MCF 10A (cell line): Measurements from ENCODE around the gene AIDA. TPM values are rescaled to one million over a fixed set of nuclear protein-coding genes. Genes with fewer than 3 reads are reported as not detected.
A peak's percentile ranks its signal among the peaks of the same experiment; 100 is the strongest.

Experiments
- BruUV-seq: library from RNA; stranded (reverse); fragments of 400-500 nt; replicated peaks from 2 replicates; lab custom pipeline; 2021; lab: Mats Ljungman, UMichigan
- CTCF ChIA-PET: fragments of 300-600 bp; sonication (Branson Sonifier 250); formaldehyde crosslinking; extraction: SDS; loops from one replicate; lab custom pipeline; 2021; ENCODE audit warnings: antibody characterized with exemption, inconsistent platforms; lab: Yijun Ruan, JAX
- POLR2A ChIA-PET: fragments of 300-600, 350-650 bp; sonication (Branson Sonifier 250); formaldehyde crosslinking; extraction: SDS; loops from one replicate; lab custom pipeline; 2020; ENCODE audit warnings: antibody characterized with exemption, inconsistent platforms; lab: Yijun Ruan, JAX
- DNase-seq: peaks from one replicate; pipeline ENCODE4 v3.0.0-alpha.2; 2018; ENCODE audit not compliant: unreplicated experiment
- H3K27ac Mint-ChIP-seq: one replicate; pipeline ENCODE4 v1.8.0; 2022; ENCODE audit warnings: mild to moderate bottlenecking, low read depth, mixed read lengths; ENCODE audit not compliant: unreplicated experiment
- H3K27me3 Mint-ChIP-seq: one replicate; pipeline ENCODE4 v1.8.0; 2022; ENCODE audit warnings: mixed read lengths; ENCODE audit not compliant: insufficient read depth, unreplicated experiment
- H3K36me3 Mint-ChIP-seq: one replicate; pipeline ENCODE4 v1.8.0; 2022; ENCODE audit warnings: mild to moderate bottlenecking, moderate library complexity, mixed read lengths; ENCODE audit not compliant: insufficient read depth, unreplicated experiment
- H3K4me1 Mint-ChIP-seq: one replicate; pipeline ENCODE4 v1.8.0; 2022; ENCODE audit warnings: mixed read lengths; ENCODE audit not compliant: insufficient read depth, unreplicated experiment
- H3K4me3 Mint-ChIP-seq: one replicate; pipeline ENCODE4 v1.8.0; 2022; ENCODE audit warnings: mild to moderate bottlenecking, moderate library complexity, mixed read lengths; ENCODE audit not compliant: unreplicated experiment
- H3K9me3 Mint-ChIP-seq: one replicate; pipeline ENCODE4 v1.8.0; 2022; ENCODE audit warnings: mixed read lengths; ENCODE audit not compliant: unreplicated experiment
- intact Hi-C: fragments of 100-400 bp; cut with micrococcal nuclease; formaldehyde crosslinking; loops from 2 replicates; pipeline ENCODE4 v1.14.1; 2022
- total RNA-seq: library from RNA; stranded (reverse); gene quantifications from 2 replicates; pipeline ENCODE4 v1.2.3, GENCODE V29; 2022
- TF ChIP-seq, protein P1 (sequence below): fragments of 200-600 bp; IDR thresholded peaks from one replicate; pipeline ENCODE4 v1.8.0; 2022; ENCODE audit warnings: antibody characterized with exemption, mild to moderate bottlenecking; ENCODE audit not compliant: unreplicated experiment

AIDA gene
- total RNA-seq, 1 experiment from 2014 or later = 133 TPM

DNA sequence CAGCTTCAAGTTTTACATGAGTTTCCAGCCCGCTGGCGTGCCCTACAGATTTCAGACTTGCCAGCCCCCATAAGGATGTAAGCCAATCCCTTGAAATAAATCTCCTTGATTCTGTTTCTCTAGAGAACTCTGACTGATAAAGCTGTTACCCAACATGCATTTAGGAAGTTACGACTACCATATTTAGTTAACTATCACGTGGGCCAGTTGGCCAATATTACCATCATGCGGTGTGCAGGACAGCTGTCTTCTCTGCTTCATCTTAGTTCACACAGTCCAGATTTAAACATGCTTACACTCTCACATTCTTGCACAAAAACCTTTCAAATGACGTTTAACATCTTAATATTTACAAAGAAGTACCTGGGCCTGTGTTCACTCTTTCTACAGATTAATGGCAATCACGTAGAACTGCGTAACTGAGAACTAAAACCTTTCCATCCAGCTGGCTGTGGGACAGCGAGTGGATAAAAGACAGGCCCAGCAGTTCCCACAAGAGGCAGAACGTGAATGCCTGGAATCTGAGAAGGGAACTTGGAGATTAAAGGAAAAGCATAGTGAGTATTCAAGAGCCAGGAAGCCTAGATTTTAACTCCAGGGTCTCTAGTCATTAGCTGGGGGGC, 45.5 kb upstream of the AIDA start:
- Mint-ChIP-seq H3K27me3 (no peaks in the 10 kb centered on the region), H3K27ac (no peak overlapping the region), H3K4me1 (peaks cover 28% of the 10 kb centered on the region), H3K9me3 (no peaks in the 10 kb centered on the region), H3K4me3 (no peak overlapping the region), H3K36me3 (no peaks in the 10 kb centered on the region)
- no peak for DNase-seq
- no TSS peak for BruUV-seq
- ChIA-PET POLR2A (interaction anchor here (1.1 to 5.7 kb wide), 3 partner anchors 14 to 22 kb away, joined by 3 to 56 read pairs (median 4); no protein-coding TSS in a partner anchor), CTCF (interaction anchor here (0.6 to 1.3 kb wide), 7 partner anchors 10 to 1095 kb away, joined by 3 to 5 read pairs (median 5); no protein-coding TSS in a partner anchor)
- intact Hi-C loops = no loop called here
- TF ChIP-seq, protein P1, sequence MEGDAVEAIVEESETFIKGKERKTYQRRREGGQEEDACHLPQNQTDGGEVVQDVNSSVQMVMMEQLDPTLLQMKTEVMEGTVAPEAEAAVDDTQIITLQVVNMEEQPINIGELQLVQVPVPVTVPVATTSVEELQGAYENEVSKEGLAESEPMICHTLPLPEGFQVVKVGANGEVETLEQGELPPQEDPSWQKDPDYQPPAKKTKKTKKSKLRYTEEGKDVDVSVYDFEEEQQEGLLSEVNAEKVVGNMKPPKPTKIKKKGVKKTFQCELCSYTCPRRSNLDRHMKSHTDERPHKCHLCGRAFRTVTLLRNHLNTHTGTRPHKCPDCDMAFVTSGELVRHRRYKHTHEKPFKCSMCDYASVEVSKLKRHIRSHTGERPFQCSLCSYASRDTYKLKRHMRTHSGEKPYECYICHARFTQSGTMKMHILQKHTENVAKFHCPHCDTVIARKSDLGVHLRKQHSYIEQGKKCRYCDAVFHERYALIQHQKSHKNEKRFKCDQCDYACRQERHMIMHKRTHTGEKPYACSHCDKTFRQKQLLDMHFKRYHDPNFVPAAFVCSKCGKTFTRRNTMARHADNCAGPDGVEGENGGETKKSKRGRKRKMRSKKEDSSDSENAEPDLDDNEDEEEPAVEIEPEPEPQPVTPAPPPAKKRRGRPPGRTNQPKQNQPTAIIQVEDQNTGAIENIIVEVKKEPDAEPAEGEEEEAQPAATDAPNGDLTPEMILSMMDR = no peak

DNA sequence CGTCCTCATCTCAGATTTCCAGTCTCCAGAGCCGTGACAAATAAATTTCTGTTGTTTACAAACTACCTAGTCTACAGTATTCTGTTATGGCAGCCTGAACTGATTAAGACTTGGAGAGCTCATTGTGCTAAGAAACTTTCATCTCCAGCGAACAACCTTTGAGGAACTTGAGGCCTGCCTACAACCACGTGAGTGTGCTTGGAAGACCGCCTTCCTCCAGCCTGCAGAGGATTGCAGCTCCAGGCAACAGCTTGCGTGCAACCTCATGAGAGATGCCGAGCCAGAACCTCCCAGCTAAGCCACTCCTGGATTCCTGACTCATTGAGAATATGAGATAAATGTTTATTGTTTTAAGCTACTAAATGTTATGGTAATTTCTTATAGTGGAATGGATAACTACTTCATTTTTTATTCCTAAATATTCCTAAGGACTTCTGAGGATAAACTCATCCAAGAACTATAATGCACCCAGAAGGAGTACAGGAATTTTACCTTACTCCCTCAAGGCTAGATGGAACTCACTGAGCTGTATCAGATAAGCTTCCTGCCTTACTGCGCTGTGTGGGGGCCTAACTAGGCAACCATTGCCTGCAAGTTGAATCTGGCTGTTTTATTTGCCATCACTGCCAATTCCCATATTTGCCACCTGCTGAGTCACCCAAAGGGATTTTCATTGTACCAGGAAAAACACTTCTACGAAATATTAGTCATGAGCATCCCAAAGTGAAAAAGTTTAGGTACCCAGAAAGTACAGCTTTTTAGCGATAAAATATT, 42.3 kb upstream of the AIDA start:
- TF ChIP-seq, protein P1 = no peak
- no peaks in the 10 kb centered on the region for H3K9me3 Mint-ChIP-seq
- H3K4me3 Mint-ChIP-seq = peak overlapping the region; percentile 46
- no peaks in the 10 kb centered on the region for H3K27me3 Mint-ChIP-seq
- ChIA-PET CTCF (interaction anchor here (0.6 to 3.2 kb wide), 12 partner anchors 10 to 958 kb away, joined by 3 to 24 read pairs (median 5); no protein-coding TSS in a partner anchor), POLR2A (interaction anchor here (0.6 to 5.7 kb wide), 30 partner anchors 9 to 1575 kb away, joined by 3 to 56 read pairs (median 4); partner anchors contain the start of genes AIDA, BROX, FAM177B and NVL)
- peaks cover 28% of the 10 kb centered on the region for H3K4me1 Mint-ChIP-seq
- peak; percentile 98 for DNase-seq
- peak overlapping the region; percentile 86 for H3K27ac Mint-ChIP-seq
- intact Hi-C loops = loop anchor here (1.0 kb wide), 2 partner anchors 24 to 41 kb away; no protein-coding TSS in a partner anchor
- BruUV-seq = TSS peak; percentile 28
- no peaks in the 10 kb centered on the region for H3K36me3 Mint-ChIP-seq

DNA sequence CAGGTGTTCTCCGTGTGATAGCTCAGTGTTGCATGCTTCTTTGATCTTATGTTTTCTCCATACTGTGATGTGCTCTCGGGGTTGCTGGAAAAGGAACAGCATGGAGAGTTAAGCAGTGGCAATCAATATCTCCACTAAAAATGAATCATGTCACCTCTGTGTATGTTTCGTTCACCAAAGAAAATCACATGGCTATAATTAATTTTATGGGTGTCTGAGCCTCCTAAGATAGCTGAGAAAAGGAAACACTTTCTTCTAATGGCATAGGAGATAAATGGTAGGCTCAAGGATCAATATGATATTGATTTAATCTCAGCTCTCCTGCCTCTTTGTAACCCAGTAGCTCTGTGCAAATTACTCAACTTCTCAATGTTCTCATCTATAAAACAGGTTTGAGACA, 39.0 kb upstream of the AIDA start:
- Mint-ChIP-seq H3K27ac (no peak overlapping the region), H3K4me3 (no peak overlapping the region), H3K4me1 (peaks cover 25% of the 10 kb centered on the region), H3K9me3 (no peaks in the 10 kb centered on the region), H3K36me3 (no peaks in the 10 kb centered on the region), H3K27me3 (no peaks in the 10 kb centered on the region)
- ChIA-PET POLR2A (interaction anchor here (0.7 to 2.7 kb wide), 5 partner anchors 12 to 159 kb away, joined by 3 to 10 read pairs (median 4); partner anchors contain the start of genes AIDA, BROX and FAM177B), CTCF (interaction anchor here (0.7 to 3.7 kb wide), 12 partner anchors 11 to 1858 kb away, joined by 3 to 41 read pairs (median 6); partner anchors contain the start of gene FAM177B)
- TF ChIP-seq, protein P1 = no peak
- intact Hi-C loops = no loop called here
- BruUV-seq = no TSS peak
- no peak for DNase-seq

DNA sequence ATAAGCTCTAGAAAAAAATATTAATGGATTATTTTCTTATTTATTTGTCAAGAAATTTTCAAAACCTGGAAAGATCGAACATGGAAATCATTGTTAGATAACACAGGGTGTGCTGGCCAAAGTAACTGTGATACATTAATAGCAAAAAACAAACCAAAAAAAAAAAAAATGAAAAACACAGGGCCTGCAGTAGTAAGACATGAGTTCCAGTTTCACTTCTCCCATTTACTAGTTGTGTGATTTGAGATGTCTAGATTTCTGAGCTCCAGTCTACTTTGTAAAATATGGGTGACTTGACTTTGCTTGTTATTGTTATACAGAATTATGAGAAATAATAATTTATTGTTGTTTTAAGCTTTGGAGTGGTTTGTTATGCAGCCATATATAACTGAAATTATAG, 38.4 kb upstream of the AIDA start:
- ChIA-PET POLR2A (interaction anchor here (0.6 to 2.7 kb wide), 7 partner anchors 12 to 904 kb away, joined by 3 to 10 read pairs (median 4); partner anchors contain the start of genes AIDA, BROX and FAM177B), CTCF (interaction anchor here (0.6 to 3.7 kb wide), 16 partner anchors 11 to 1858 kb away, joined by 3 to 41 read pairs (median 4); partner anchors contain the start of gene FAM177B)
- no peak for DNase-seq
- TF ChIP-seq, protein P1 = no peak
- Mint-ChIP-seq H3K27me3 (no peaks in the 10 kb centered on the region), H3K4me3 (no peak overlapping the region), H3K9me3 (no peaks in the 10 kb centered on the region), H3K27ac (no peak overlapping the region), H3K36me3 (no peaks in the 10 kb centered on the region), H3K4me1 (peaks cover 21% of the 10 kb centered on the region)
- intact Hi-C loops = no loop called here
- BruUV-seq = no TSS peak
